GM12892 (cell line): ENCODE measurements around the gene UTP25.

ENCODE experiments used
- POLR2AphosphoS5 ChIP-seq: IDR thresholded peaks from 2 replicates; pipeline ENCODE4 v1.6.1; 2011; ENCODE audit warnings: low read depth, low read length, control low read depth
- TAF1 ChIP-seq: IDR thresholded peaks from 2 replicates; pipeline ENCODE4 v1.6.1; 2011; ENCODE audit warnings: low read depth, mild to moderate bottlenecking, control low read depth, low read length, borderline replicate concordance

- TF ChIP-seq POLR2AphosphoS5 (no peak), TAF1 (no peak)
Observed at GRCh38 chr1:209899948-209900347, 72.2 kb downstream of the UTP25 start.
